HCT116 (cell line): ENCODE results near the gene PLRG1.

Source experiments
- CTCF ChIP-seq, 3 experiments: fragments of 200-600 bp in 1 of 3; sonication (generic) in 1 of 3; IDR thresholded peaks in 2 of 3; conservative IDR thresholded peaks in 1 of 3; 2 replicates each; pipeline ENCODE4 v1.5.1; 2012 to 2017; ENCODE audit warnings: low read depth in 2 of 3, low read length in 2 of 3, antibody characterized with exemption in 1 of 3, borderline replicate concordance in 1 of 3, control low read depth in 1 of 3, mild to moderate bottlenecking in 1 of 3, mixed read lengths in 1 of 3, mixed run types in 1 of 3, moderate library complexity in 1 of 3; ENCODE audit not compliant: insufficient read depth in 1 of 3
- ELF1 ChIP-seq: IDR thresholded peaks from 2 replicates; pipeline ENCODE4 v1.6.1; 2012; ENCODE audit warnings: low read depth, borderline replicate concordance
- POLR2A ChIP-seq: IDR thresholded peaks from 2 replicates; pipeline ENCODE4 v1.7.0; 2011; ENCODE audit warnings: borderline replicate concordance; ENCODE audit not compliant: insufficient read depth, insufficient read length; ENCODE audit errors: extremely low read depth
- POLR2AphosphoS5 ChIP-seq: IDR thresholded peaks from 2 replicates; pipeline ENCODE4 v1.6.1; 2011; ENCODE audit warnings: mild to moderate bottlenecking, low read depth, low read length, moderate library complexity

- TF ChIP-seq POLR2AphosphoS5 (no peak), POLR2A (no peak), CTCF (IDR thresholded peaks at IDR 0.05 in 2 of 3, conservative IDR thresholded peaks at IDR 0.05 in 1 of 3; ENCODE audit: borderline replicate concordance in 1 of 3, insufficient read depth in 1 of 3, low read depth in 2 of 3, low read length in 2 of 3) (no peak), ELF1 (no peak)
These were observed 15.9 kb downstream of the PLRG1 start for GRCh38 chr4:154534296-154534695.
